ENCODE measurements around the gene TAGLN3.

TAGLN3 gene

DNA sequence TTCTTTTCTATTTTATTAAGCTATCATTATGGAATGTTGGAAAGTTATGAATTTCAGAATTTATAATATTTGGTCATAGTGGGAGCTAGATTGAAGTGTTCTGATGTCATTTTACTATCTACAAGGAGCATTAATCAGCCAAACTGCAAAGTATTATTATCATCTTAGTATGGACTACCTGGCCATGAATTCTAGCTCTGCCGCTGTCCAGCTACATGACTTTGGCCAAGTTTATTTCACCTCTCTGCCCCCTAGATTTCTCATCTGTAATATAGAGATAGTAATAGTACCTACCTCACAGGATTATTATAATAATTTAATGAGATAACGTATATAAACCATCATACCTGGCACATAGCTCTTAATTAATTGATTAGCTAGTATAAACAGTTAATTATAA is 47.7 kb upstream of the TAGLN3 start:
- Histone ChIP-seq H3K9me3 (ENCODE audit: control insufficient read depth, insufficient read depth, low read depth, low read length) (no peaks in the 10 kb centered on the region), H3K36me3 (ENCODE audit: control insufficient read depth in 2 of 2, insufficient read depth in 1 of 2, low read length in 2 of 2) (peaks cover 0 to 7% of the 10 kb centered on the region in 2 experiments; a peak in 1 of 3 replicates), H3K27ac (ENCODE audit: extremely low read depth, low read depth, low read length) (no peak overlapping the region), H3K4me3 (ENCODE audit: low read depth, low read length) (no peak overlapping the region), H3K4me1 (ENCODE audit: control insufficient read depth, insufficient read depth, low read length) (peaks cover 3% of the 10 kb centered on the region; the same call in 1 of the 2 replicates)
- ChIA-PET POLR2A (no interaction called here), CTCF (interaction anchor here (0.7 to 1.8 kb wide), 2 partner anchors 37 to 233 kb away, joined by 4 to 8 read pairs; no protein-coding TSS in a partner anchor)
- TF ChIP-seq ZSCAN16 (tag by site-specific recombination; IDR thresholded peaks at IDR 0.05) (no peak), ZNF155 (tag by site-specific recombination; IDR thresholded peaks at IDR 0.05) (no peak), ZNF423 (tag by site-specific recombination; IDR thresholded peaks at IDR 0.05) (no peak)
- TF ChIP-seq, protein P1, sequence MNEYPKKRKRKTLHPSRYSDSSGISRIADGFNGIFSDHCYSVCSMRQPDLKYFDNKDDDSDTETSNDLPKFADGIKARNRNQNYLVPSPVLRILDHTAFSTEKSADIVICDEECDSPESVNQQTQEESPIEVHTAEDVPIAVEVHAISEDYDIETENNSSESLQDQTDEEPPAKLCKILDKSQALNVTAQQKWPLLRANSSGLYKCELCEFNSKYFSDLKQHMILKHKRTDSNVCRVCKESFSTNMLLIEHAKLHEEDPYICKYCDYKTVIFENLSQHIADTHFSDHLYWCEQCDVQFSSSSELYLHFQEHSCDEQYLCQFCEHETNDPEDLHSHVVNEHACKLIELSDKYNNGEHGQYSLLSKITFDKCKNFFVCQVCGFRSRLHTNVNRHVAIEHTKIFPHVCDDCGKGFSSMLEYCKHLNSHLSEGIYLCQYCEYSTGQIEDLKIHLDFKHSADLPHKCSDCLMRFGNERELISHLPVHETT (tag by site-specific recombination; IDR thresholded peaks at IDR 0.05): no peak
- TF ChIP-seq, protein P2, sequence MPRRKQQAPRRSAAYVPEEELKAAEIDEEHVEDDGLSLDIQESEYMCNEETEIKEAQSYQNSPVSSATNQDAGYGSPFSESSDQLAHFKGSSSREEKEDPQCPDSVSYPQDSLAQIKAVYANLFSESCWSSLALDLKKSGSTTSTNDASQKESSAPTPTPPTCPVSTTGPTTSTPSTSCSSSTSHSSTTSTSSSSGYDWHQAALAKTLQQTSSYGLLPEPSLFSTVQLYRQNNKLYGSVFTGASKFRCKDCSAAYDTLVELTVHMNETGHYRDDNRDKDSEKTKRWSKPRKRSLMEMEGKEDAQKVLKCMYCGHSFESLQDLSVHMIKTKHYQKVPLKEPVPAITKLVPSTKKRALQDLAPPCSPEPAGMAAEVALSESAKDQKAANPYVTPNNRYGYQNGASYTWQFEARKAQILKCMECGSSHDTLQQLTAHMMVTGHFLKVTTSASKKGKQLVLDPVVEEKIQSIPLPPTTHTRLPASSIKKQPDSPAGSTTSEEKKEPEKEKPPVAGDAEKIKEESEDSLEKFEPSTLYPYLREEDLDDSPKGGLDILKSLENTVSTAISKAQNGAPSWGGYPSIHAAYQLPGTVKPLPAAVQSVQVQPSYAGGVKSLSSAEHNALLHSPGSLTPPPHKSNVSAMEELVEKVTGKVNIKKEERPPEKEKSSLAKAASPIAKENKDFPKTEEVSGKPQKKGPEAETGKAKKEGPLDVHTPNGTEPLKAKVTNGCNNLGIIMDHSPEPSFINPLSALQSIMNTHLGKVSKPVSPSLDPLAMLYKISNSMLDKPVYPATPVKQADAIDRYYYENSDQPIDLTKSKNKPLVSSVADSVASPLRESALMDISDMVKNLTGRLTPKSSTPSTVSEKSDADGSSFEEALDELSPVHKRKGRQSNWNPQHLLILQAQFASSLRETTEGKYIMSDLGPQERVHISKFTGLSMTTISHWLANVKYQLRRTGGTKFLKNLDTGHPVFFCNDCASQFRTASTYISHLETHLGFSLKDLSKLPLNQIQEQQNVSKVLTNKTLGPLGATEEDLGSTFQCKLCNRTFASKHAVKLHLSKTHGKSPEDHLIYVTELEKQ (tag by site-specific recombination; IDR thresholded peaks at IDR 0.05; ENCODE audit: borderline replicate concordance): no peak
- TF ChIP-seq, protein P3, sequence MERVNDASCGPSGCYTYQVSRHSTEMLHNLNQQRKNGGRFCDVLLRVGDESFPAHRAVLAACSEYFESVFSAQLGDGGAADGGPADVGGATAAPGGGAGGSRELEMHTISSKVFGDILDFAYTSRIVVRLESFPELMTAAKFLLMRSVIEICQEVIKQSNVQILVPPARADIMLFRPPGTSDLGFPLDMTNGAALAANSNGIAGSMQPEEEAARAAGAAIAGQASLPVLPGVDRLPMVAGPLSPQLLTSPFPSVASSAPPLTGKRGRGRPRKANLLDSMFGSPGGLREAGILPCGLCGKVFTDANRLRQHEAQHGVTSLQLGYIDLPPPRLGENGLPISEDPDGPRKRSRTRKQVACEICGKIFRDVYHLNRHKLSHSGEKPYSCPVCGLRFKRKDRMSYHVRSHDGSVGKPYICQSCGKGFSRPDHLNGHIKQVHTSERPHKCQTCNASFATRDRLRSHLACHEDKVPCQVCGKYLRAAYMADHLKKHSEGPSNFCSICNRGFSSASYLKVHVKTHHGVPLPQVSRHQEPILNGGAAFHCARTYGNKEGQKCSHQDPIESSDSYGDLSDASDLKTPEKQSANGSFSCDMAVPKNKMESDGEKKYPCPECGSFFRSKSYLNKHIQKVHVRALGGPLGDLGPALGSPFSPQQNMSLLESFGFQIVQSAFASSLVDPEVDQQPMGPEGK (tag by site-specific recombination; IDR thresholded peaks at IDR 0.05): no peak
- TF ChIP-seq, protein P4, sequence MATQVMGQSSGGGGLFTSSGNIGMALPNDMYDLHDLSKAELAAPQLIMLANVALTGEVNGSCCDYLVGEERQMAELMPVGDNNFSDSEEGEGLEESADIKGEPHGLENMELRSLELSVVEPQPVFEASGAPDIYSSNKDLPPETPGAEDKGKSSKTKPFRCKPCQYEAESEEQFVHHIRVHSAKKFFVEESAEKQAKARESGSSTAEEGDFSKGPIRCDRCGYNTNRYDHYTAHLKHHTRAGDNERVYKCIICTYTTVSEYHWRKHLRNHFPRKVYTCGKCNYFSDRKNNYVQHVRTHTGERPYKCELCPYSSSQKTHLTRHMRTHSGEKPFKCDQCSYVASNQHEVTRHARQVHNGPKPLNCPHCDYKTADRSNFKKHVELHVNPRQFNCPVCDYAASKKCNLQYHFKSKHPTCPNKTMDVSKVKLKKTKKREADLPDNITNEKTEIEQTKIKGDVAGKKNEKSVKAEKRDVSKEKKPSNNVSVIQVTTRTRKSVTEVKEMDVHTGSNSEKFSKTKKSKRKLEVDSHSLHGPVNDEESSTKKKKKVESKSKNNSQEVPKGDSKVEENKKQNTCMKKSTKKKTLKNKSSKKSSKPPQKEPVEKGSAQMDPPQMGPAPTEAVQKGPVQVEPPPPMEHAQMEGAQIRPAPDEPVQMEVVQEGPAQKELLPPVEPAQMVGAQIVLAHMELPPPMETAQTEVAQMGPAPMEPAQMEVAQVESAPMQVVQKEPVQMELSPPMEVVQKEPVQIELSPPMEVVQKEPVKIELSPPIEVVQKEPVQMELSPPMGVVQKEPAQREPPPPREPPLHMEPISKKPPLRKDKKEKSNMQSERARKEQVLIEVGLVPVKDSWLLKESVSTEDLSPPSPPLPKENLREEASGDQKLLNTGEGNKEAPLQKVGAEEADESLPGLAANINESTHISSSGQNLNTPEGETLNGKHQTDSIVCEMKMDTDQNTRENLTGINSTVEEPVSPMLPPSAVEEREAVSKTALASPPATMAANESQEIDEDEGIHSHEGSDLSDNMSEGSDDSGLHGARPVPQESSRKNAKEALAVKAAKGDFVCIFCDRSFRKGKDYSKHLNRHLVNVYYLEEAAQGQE (tag by site-specific recombination; IDR thresholded peaks at IDR 0.05): peak; percentile 50

DNA sequence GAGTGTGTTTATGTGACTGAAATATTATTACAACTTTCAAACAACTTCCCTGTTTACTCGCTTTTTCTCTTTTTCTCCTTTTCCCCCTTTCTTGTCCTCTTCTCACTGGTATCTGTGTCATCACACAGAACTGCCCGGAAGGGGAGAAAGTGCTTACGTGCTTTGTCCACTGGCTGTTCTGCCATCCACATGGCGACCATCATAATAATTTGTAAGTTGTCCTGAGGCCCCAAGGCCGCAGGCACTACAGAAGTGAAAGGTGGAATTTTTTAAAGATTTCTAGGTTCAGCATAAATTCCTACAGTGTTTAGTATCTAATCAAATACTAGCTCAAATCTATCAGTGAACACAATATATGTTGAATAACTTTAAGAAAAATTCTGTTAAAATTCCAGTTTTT is 46.6 kb upstream of the TAGLN3 start:
- TF ChIP-seq ZNF529 (tag by site-specific recombination; IDR thresholded peaks at IDR 0.05; ENCODE audit: insufficient replicate concordance) (no peak), ZNF211 (tag by site-specific recombination; IDR thresholded peaks at IDR 0.05; ENCODE audit: low read depth) (no peak), ZNF302 (tag by site-specific recombination; IDR thresholded peaks at IDR 0.05; ENCODE audit: low read depth) (no peak), PRDM1 (tag by site-specific recombination; IDR thresholded peaks at IDR 0.05) (0 out of 2 replicates have a peak, but pooled peaks have one; percentile 36)
- TF ChIP-seq, protein P5, sequence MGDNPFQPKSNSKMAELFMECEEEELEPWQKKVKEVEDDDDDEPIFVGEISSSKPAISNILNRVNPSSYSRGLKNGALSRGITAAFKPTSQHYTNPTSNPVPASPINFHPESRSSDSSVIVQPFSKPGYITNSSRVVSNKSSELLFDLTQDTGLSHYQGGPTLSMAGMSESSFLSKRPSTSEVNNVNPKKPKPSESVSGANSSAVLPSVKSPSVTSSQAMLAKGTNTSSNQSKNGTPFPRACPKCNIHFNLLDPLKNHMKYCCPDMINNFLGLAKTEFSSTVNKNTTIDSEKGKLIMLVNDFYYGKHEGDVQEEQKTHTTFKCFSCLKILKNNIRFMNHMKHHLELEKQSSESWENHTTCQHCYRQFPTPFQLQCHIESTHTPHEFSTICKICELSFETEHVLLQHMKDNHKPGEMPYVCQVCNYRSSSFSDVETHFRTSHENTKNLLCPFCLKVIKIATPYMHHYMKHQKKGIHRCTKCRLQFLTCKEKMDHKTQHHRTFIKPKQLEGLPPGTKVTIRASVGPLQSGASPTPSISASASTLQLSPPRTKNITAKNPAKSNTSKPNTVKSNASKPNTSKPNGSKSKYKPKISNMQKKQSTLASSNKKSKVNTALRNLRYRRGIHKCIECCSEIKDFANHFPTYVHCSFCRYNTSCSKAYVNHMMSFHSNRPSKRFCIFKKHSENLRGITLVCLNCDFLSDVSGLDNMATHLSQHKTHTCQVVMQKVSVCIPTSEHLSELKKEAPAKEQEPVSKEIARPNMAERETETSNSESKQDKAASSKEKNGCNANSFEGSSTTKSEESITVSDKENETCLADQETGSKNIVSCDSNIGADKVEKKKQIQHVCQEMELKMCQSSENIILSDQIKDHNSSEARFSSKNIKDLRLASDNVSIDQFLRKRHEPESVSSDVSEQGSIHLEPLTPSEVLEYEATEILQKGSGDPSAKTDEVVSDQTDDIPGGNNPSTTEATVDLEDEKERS (tag by site-specific recombination; IDR thresholded peaks at IDR 0.05): no peak
- CTCF ChIA-PET: no interaction called here
- Histone ChIP-seq H3K36me3 (ENCODE audit: control insufficient read depth in 2 of 2, insufficient read depth in 1 of 2, low read length in 2 of 2) (peaks cover 0 to 7% of the 10 kb centered on the region in 2 experiments; a peak in 1 of 3 replicates), H3K4me3 (ENCODE audit: low read depth, low read length) (no peak overlapping the region), H3K4me1 (ENCODE audit: control insufficient read depth, insufficient read depth, low read length) (peaks cover 4% of the 10 kb centered on the region), H3K9me3 (ENCODE audit: control insufficient read depth, insufficient read depth, low read depth, low read length) (no peaks in the 10 kb centered on the region), H3K27ac (ENCODE audit: extremely low read depth, low read depth, low read length) (no peak overlapping the region)
- POLR2A ChIA-PET: no interaction called here
